K562 (cell line): ENCODE data around the gene PARD3. TPM values are rescaled to one million over a fixed set of nuclear protein-coding genes. Genes with fewer than 3 reads are reported as not detected.

Source experiments
- ATAC-seq: fragments of 200-7000 bp; cut with Tn5 transposase; 3 replicates; pipeline ENCODE4 v1.9.1; 2020; ENCODE audit warnings: moderate library complexity
- BruUV-seq: library from RNA; stranded (reverse); fragments of 400-500 nt; replicated peaks from 2 replicates; lab custom pipeline; 2021; lab: Mats Ljungman, UMichigan
- CTCF ChIA-PET: fragments of 300-600 bp; formaldehyde crosslinking; extraction: SDS; loops from one replicate; lab custom pipeline; 2021; ENCODE audit warnings: low intra/inter-chr PET ratio; lab: Yijun Ruan, JAX
- POLR2A ChIA-PET: fragments of 300-600, 350-650 bp; sonication (Branson Sonifier 250); formaldehyde crosslinking; extraction: SDS; loops from one replicate; lab custom pipeline; 2021; ENCODE audit warnings: antibody characterized with exemption, inconsistent platforms; lab: Yijun Ruan, JAX
- DNase-seq, 4 experiments: peaks; one replicate each; pipeline versions ENCODE4 v3.0.0 to v3.0.0-alpha.2; 2011 to 2018; ENCODE audit warnings: low spot score in 3 of 4, mixed read lengths in 3 of 4; ENCODE audit errors: extremely low read depth in 1 of 4
- FAIRE-seq: peaks from 2 replicates; lab custom pipeline; 2011; peaks lifted over from hg19 to GRCh38; lab: Jason Lieb, UNC
- H2AFZ ChIP-seq: 2 replicates; pipeline ENCODE4 v1.6.0; 2011; ENCODE audit warnings: low read depth, low read length, control low read depth, inconsistent platforms
- H3K27ac ChIP-seq: fragments of 200-600 bp; 3 replicates; pipeline ENCODE4 v1.8.0; 2011; ENCODE audit warnings: low read depth, mild to moderate bottlenecking, control low read depth, inconsistent platforms, low read length, moderate library complexity, mixed read lengths; ENCODE audit errors: extremely low read depth
- H3K27me3 ChIP-seq, 2 experiments: fragments of 300-600 bp in 1 of 2; 2 replicates in 1 of 2; 3 replicates in 1 of 2; pipeline versions ENCODE4 v1.6.0 to v1.8.0; 2011; ENCODE audit warnings: inconsistent platforms in 2 of 2, low read length in 2 of 2, mild to moderate bottlenecking in 1 of 2, mixed read lengths in 1 of 2, moderate library complexity in 1 of 2; ENCODE audit not compliant: control insufficient read depth in 2 of 2, insufficient read depth in 2 of 2
- H3K36me3 ChIP-seq: fragments of 300-600 bp; 3 replicates; pipeline ENCODE4 v1.8.0; 2011; ENCODE audit warnings: mild to moderate bottlenecking, low read length, inconsistent platforms; ENCODE audit not compliant: control insufficient read depth, insufficient read depth
- H3K4me1 ChIP-seq, 2 experiments: fragments of 200-600 bp in 1 of 2; replicated peaks in 1 of 2; 2 replicates in 1 of 2; 3 replicates in 1 of 2; pipeline versions ENCODE4 v1.5.1 to v1.8.0; 2011; ENCODE audit warnings: inconsistent platforms in 2 of 2, low read length in 2 of 2, mild to moderate bottlenecking in 1 of 2, mixed read lengths in 1 of 2, moderate library complexity in 1 of 2; ENCODE audit not compliant: control insufficient read depth in 2 of 2, insufficient read depth in 2 of 2
- H3K4me2 ChIP-seq: 2 replicates; pipeline ENCODE4 v1.6.1; 2011; ENCODE audit warnings: low read length, control low read depth, inconsistent platforms, mixed read lengths; ENCODE audit not compliant: insufficient read depth
- H3K4me3 ChIP-seq: fragments of 200-600 bp; sonication (generic), shearing (Covaris generic); 2 replicates; pipeline ENCODE4 v1.5.1; 2016; ENCODE audit warnings: control low read depth, inconsistent platforms
- H3K79me2 ChIP-seq: fragments of 200-600 bp; 3 replicates; pipeline ENCODE4 v1.8.0; 2011; ENCODE audit warnings: low read length, inconsistent platforms; ENCODE audit not compliant: control insufficient read depth, insufficient read depth
- H3K9ac ChIP-seq, 2 experiments: 2 replicates each; pipeline versions ENCODE4 v1.6.0 to v1.6.1; 2011; ENCODE audit warnings: low read depth in 2 of 2, low read length in 2 of 2, control low read depth in 1 of 2, inconsistent platforms in 1 of 2, mild to moderate bottlenecking in 1 of 2, mixed read lengths in 1 of 2; ENCODE audit not compliant: insufficient read depth in 1 of 2
- H3K9me1 ChIP-seq: one replicate; pipeline ENCODE4 v1.6.0; 2011; ENCODE audit warnings: inconsistent platforms, mild to moderate bottlenecking, low read length, moderate library complexity; ENCODE audit not compliant: control insufficient read depth, insufficient read depth
- H3K9me3 ChIP-seq: replicated peaks from 2 replicates; pipeline ENCODE4 v1.5.1; 2011; ENCODE audit warnings: low read depth, low read length, inconsistent platforms; ENCODE audit not compliant: control insufficient read depth, insufficient read depth
- H4K20me1 ChIP-seq: replicated peaks from 2 replicates; pipeline ENCODE4 v1.6.1; 2011; ENCODE audit warnings: low read length, inconsistent platforms, mixed read lengths; ENCODE audit not compliant: control insufficient read depth, insufficient read depth
- CTCF ChIP-seq, 3 experiments: IDR thresholded peaks in 2 of 3; conservative IDR thresholded peaks in 1 of 3; 2 replicates each; pipeline ENCODE4 v1.5.1; 2011 to 2012; ENCODE audit warnings: low read length in 3 of 3, mild to moderate bottlenecking in 3 of 3, control low read depth in 2 of 3, improper control_type of control experiment in 1 of 3, inconsistent platforms in 1 of 3, low read depth in 1 of 3, mixed read lengths in 1 of 3, moderate library complexity in 1 of 3; ENCODE audit not compliant: insufficient read depth in 2 of 3
- DIDO1 ChIP-seq: fragments of 450-650 bp; IDR thresholded peaks from 2 replicates; pipeline ENCODE4 v1.6.1; 2016; ENCODE audit warnings: low read depth, missing biosample characterization, missing genetic modification characterization
- ETS2 ChIP-seq: IDR thresholded peaks from 2 replicates; pipeline ENCODE4 v1.6.1; 2016; ENCODE audit warnings: borderline replicate concordance, missing genetic modification characterization, mild to moderate bottlenecking, moderate library complexity, missing compliant biosample characterization; ENCODE audit not compliant: poor library complexity, severe bottlenecking
- GMEB1 ChIP-seq: fragments of 250-450 bp; sonication (Bioruptor Pico); IDR thresholded peaks from 2 replicates; pipeline ENCODE4 v1.4.0; 2020; ENCODE audit warnings: mild to moderate bottlenecking
- NKRF ChIP-seq: fragments of 450-650 bp; IDR thresholded peaks from 2 replicates; pipeline ENCODE4 v1.6.1; 2016; ENCODE audit warnings: borderline replicate concordance
- SIN3A ChIP-seq, 2 experiments: fragments of 150-350 bp in 1 of 2; IDR thresholded peaks; 2 replicates each; pipeline ENCODE4 v1.6.1; 2011 to 2016; ENCODE audit warnings: borderline replicate concordance in 2 of 2, low read depth in 2 of 2, low read length in 2 of 2, mild to moderate bottlenecking in 2 of 2, moderate library complexity in 2 of 2; ENCODE audit not compliant: control insufficient read depth in 1 of 2
- THRA ChIP-seq: fragments of 450-650 bp; IDR thresholded peaks from 2 replicates; pipeline ENCODE4 v1.6.1; 2017; ENCODE audit warnings: mild to moderate bottlenecking, moderate library complexity
- XRCC5 ChIP-seq: fragments of 200-400 bp; formaldehyde crosslinking; IDR thresholded peaks from 2 replicates; pipeline ENCODE4 v1.6.1; 2017; ENCODE audit warnings: low read depth, mild to moderate bottlenecking, low read length
- ZNF316 ChIP-seq: fragments of 450-650 bp; IDR thresholded peaks from 2 replicates; pipeline ENCODE4 v1.6.1; 2016
- WGBS: fragments of 100-300 bp; shearing (Covaris generic); methylation state at CpG from one replicate; pipeline ENCODE4 v1.1.6; 2016; ENCODE audit warnings: low coverage, mixed read lengths; ENCODE audit not compliant: insufficient coverage; ENCODE audit errors: missing lambda C conversion rate; 5-methylcytosine and 5-hydroxymethylcytosine counted together
- in situ Hi-C: fragments of 300-500 bp; cut with MboI; formaldehyde crosslinking; loops from 4 replicates; pipeline ENCODE4 v1.15.0; 2018; ENCODE audit warnings: inconsistent platforms, mixed read lengths
- intact Hi-C: fragments of 100-400 bp; cut with micrococcal nuclease; formaldehyde crosslinking; loops from 2 replicates; pipeline ENCODE4 v1.14.2; 2022
- polyA plus RNA-seq, 8 experiments: library from polyadenylated mRNA; depleted of rRNA in 4 of 8; stranded (reverse) in 5 of 8; unstranded in 3 of 8; fragments of >200 nt; fragmentation: Nextera tagmentation in 2 of 8; fragmentation: Illumina TruSeq in 1 of 8; extraction: Ambion mirVana in 2 of 8; extraction: Trizol in 1 of 8; gene quantifications; 2 replicates each; pipeline versions ENCODE4 v1.2.1 to v1.2.3, GENCODE V29; 2011 to 2014; ENCODE audit warnings: inconsistent platforms in 1 of 8, missing spikeins in 1 of 8
- total RNA-seq, 7 experiments: library from RNA; depleted of rRNA in 6 of 7; stranded (reverse); fragments of >200 nt in 6 of 7; fragmentation: Illumina TruSeq in 2 of 7; extraction: Trizol in 2 of 7; gene quantifications; 2 replicates each; pipeline versions ENCODE4 v1.2.1 to v1.2.3, GENCODE V29; 2011 to 2021; ENCODE audit warnings: low replicate concordance in 1 of 7

PARD3 gene
- total and polyA plus RNA-seq, 9 of the 15 experiments (the other 6 are each of a cell fraction or from before 2014, with no cell fraction given): 2.7 to 11.7 (median 7.7) TPM

GRCh38 chr10:34679177-34679576 lies 135.9 kb downstream of the PARD3 start (continued):
- no peak for TF ChIP-seq THRA
- TF ChIP-seq SIN3A (IDR thresholded peaks at IDR 0.05; ENCODE audit: borderline replicate concordance in 2 of 2, control insufficient read depth in 1 of 2, low read depth in 2 of 2, low read length in 2 of 2): no peak
- TF ChIP-seq XRCC5: no peak
- TF ChIP-seq ETS2 (tag): no peak
- no peak for TF ChIP-seq DIDO1 (tag)
- no peak for TF ChIP-seq GMEB1 (CRISPR knock-in tag)
- no peak for TF ChIP-seq ZNF316

GRCh38 chr10:34677591-34677990 lies 137.5 kb downstream of the PARD3 start:
- DNase-seq (no peak), ATAC-seq (no peak), FAIRE-seq (no peak)
- no peak overlapping the region for H2AFZ ChIP-seq
- H3K4me2 ChIP-seq: no peak overlapping the region
- no TSS peak for BruUV-seq
- H3K9me1 ChIP-seq: no peaks in the 10 kb centered on the region
- no peaks in the 10 kb centered on the region for H3K79me2 ChIP-seq
- no peak overlapping the region for H3K9ac ChIP-seq
- in situ Hi-C loops: no loop called here
- 0 out of 6 replicates have a peak, but pooled peaks of 1 of the 3 experiments have one; percentile 12 for TF ChIP-seq CTCF (IDR thresholded peaks at IDR 0.05 in 2 of 3, conservative IDR thresholded peaks at IDR 0.05 in 1 of 3; ENCODE audit: insufficient read depth in 2 of 3, low read depth in 1 of 3, low read length in 3 of 3)
- TF ChIP-seq NKRF: no peak
- no peaks in the 10 kb centered on the region for H3K9me3 ChIP-seq
- intact Hi-C loops: no loop called here
- no peaks in the 10 kb centered on the region for H3K36me3 ChIP-seq
- CTCF ChIA-PET: no interaction called here
- 31% methylated on average over 4 of the region's 4 CpGs for WGBS
- POLR2A ChIA-PET: no interaction called here
- H4K20me1 ChIP-seq: no peaks in the 10 kb centered on the region; the same call in 1 of the 2 replicates
- H3K27ac ChIP-seq: no peak overlapping the region
- H3K4me1 ChIP-seq: no peaks in the 10 kb centered on the region; a peak in 1 of 5 replicates
- no peak overlapping the region for H3K4me3 ChIP-seq
- no peaks in the 10 kb centered on the region for H3K27me3 ChIP-seq
